Esophagus muscularis mucosa (tissue), 4 donors: ENCODE data around the gene KMT2D. TPM values are rescaled to one million over a fixed set of nuclear protein-coding genes. Genes with fewer than 3 reads are reported as not detected.

Source experiments
- DNase-seq: peaks from one replicate; pipeline ENCODE4 v3.0.0-alpha.2; 2017; ENCODE audit errors: extremely low spot score
- H3K27ac ChIP-seq, 4 donors: fragments of 200-600 bp; sonication (generic); replicated peaks in 1 of 4; 1 replicate in 3 of 4; 2 replicates in 1 of 4; pipeline ENCODE4 v1.5.1; 2016 to 2019; ENCODE audit warnings: mild to moderate bottlenecking in 1 of 4
- H3K27me3 ChIP-seq, 4 donors: fragments of 200-600 bp; sonication (generic); one replicate each; pipeline versions ENCODE4 v1.5.1 to v1.6.0; 2016 to 2019
- H3K36me3 ChIP-seq, 4 donors: fragments of 200-600 bp; sonication (generic); one replicate each; pipeline ENCODE4 v1.5.1; 2016 to 2019
- H3K4me1 ChIP-seq, 4 donors: fragments of 200-600 bp; sonication (generic); one replicate each; pipeline ENCODE4 v1.5.1; 2016 to 2019
- H3K4me3 ChIP-seq, 4 donors: fragments of 200-600 bp; sonication (generic); 1 replicate in 2 of 4; 2 replicates in 2 of 4; pipeline ENCODE4 v1.5.1; 2016 to 2019; ENCODE audit warnings: mild to moderate bottlenecking in 4 of 4, moderate library complexity in 1 of 4
- H3K9me3 ChIP-seq, 4 donors: fragments of 200-600 bp; sonication (generic); 1 replicate in 3 of 4; 2 replicates in 1 of 4; pipeline ENCODE4 v1.5.1; 2016 to 2019
- EP300 ChIP-seq: sonication (generic); formaldehyde crosslinking; IDR thresholded peaks from one replicate; pipeline ENCODE4 v1.6.1; 2017; ENCODE audit warnings: antibody characterized with exemption
- POLR2A ChIP-seq: fragments of 450-650 bp; IDR thresholded peaks from one replicate; pipeline ENCODE4 v1.6.1; 2017; ENCODE audit warnings: antibody characterized with exemption, moderate library complexity, mild to moderate bottlenecking, low read depth
- POLR2AphosphoS5 ChIP-seq, 2 donors: sonication (generic); formaldehyde crosslinking; IDR thresholded peaks; one replicate each; pipeline ENCODE4 v1.6.1; 2017; ENCODE audit warnings: antibody characterized with exemption in 2 of 2
- WGBS: methylation state at CpG from one replicate; pipeline ENCODE4 v1.1.5; 2018; 5-methylcytosine and 5-hydroxymethylcytosine counted together
- intact Hi-C: fragments of 100-400 bp; cut with DNase I; formaldehyde crosslinking; loops from one replicate; pipeline ENCODE4 v1.15.1; 2023
- total RNA-seq, 4 donors: library from RNA; depleted of rRNA; stranded (reverse); fragments of >200 nt; gene quantifications; one replicate each; pipeline versions ENCODE4 v1.1.0 to v1.2.1, GENCODE V29; 2016
- TF ChIP-seq, protein P1 (sequence below), 3 experiments: fragments of 200-600 bp in 2 of 3; fragments of 450-650 bp in 1 of 3; sonication (generic) in 2 of 3; IDR thresholded peaks; one replicate each; pipeline ENCODE4 v1.5.1; 2017 to 2019; ENCODE audit warnings: antibody characterized with exemption in 3 of 3, mild to moderate bottlenecking in 2 of 3, moderate library complexity in 1 of 3

Gene KMT2D
- total RNA-seq, 4 donors from 2014 or later: 47.2 to 85.2 (median 76.2) TPM

GRCh38 chr12:49017891-49018260 lies 42.7 kb downstream of the KMT2D start:
- 0% methylated on average over 5 of the region's 8 CpGs for WGBS
- peak overlapping the region; percentile 67 to 93 (median 83) for H3K4me3 ChIP-seq
- TF ChIP-seq, protein P1, sequence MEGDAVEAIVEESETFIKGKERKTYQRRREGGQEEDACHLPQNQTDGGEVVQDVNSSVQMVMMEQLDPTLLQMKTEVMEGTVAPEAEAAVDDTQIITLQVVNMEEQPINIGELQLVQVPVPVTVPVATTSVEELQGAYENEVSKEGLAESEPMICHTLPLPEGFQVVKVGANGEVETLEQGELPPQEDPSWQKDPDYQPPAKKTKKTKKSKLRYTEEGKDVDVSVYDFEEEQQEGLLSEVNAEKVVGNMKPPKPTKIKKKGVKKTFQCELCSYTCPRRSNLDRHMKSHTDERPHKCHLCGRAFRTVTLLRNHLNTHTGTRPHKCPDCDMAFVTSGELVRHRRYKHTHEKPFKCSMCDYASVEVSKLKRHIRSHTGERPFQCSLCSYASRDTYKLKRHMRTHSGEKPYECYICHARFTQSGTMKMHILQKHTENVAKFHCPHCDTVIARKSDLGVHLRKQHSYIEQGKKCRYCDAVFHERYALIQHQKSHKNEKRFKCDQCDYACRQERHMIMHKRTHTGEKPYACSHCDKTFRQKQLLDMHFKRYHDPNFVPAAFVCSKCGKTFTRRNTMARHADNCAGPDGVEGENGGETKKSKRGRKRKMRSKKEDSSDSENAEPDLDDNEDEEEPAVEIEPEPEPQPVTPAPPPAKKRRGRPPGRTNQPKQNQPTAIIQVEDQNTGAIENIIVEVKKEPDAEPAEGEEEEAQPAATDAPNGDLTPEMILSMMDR (IDR thresholded peaks at IDR 0.05): peak in 1 of 3 experiments; percentile 11
- TF ChIP-seq POLR2A (no peak), POLR2AphosphoS5 (IDR thresholded peaks at IDR 0.05) (no peak)
- peaks cover 23 to 30% (median 26%) of the 10 kb centered on the region in 4 donors for H3K36me3 ChIP-seq
- no peaks in the 10 kb centered on the region for H3K9me3 ChIP-seq
- H3K4me1 ChIP-seq: peaks cover 19 to 37% (median 24%) of the 10 kb centered on the region in 4 donors
- H3K27me3 ChIP-seq: no peaks in the 10 kb centered on the region
- intact Hi-C loops: no loop called here
- no peak for DNase-seq
- peak overlapping the region; percentile 89 to 94 (median 92) for H3K27ac ChIP-seq

GRCh38 chr12:49015196-49015595 lies 45.4 kb downstream of the KMT2D start:
- no peak overlapping the region for H3K27ac ChIP-seq
- peaks cover 19 to 36% (median 24%) of the 10 kb centered on the region in 4 donors for H3K4me1 ChIP-seq
- no peaks in the 10 kb centered on the region for H3K9me3 ChIP-seq
- H3K4me3 ChIP-seq: no peak overlapping the region
- H3K27me3 ChIP-seq: peaks cover 0 to 11% (median 0%) of the 10 kb centered on the region in 4 donors
- no peak for TF ChIP-seq POLR2AphosphoS5 (IDR thresholded peaks at IDR 0.05)
- intact Hi-C loops: no loop called here
- no peak for DNase-seq
- peaks cover 21 to 30% (median 27%) of the 10 kb centered on the region in 4 donors for H3K36me3 ChIP-seq
- WGBS: 100% methylated on average over 1 of the region's 1 CpG

GRCh38 chr12:49014547-49014946 lies 46.0 kb downstream of the KMT2D start:
- TF ChIP-seq, protein P1 (IDR thresholded peaks at IDR 0.05): no peak
- no peak for TF ChIP-seq POLR2A
- intact Hi-C loops: no loop called here
- DNase-seq: no peak
- no peaks in the 10 kb centered on the region for H3K9me3 ChIP-seq
- H3K27me3 ChIP-seq: peaks cover 0 to 14% (median 0%) of the 10 kb centered on the region in 4 donors
- WGBS: 92% methylated on average over 1 of the region's 1 CpG
- peaks cover 23 to 36% (median 33%) of the 10 kb centered on the region in 4 donors for H3K36me3 ChIP-seq
- no peak overlapping the region for H3K4me3 ChIP-seq
- H3K4me1 ChIP-seq: peaks cover 19 to 30% (median 21%) of the 10 kb centered on the region in 4 donors
- no peak overlapping the region for H3K27ac ChIP-seq

GRCh38 chr12:49013428-49013827 lies 47.2 kb downstream of the KMT2D start:
- H3K4me1 ChIP-seq: peaks cover 14 to 23% (median 17%) of the 10 kb centered on the region in 4 donors
- intact Hi-C loops: no loop called here
- DNase-seq: no peak
- WGBS: 84% methylated on average over 3 of the region's 3 CpGs
- H3K4me3 ChIP-seq: no peak overlapping the region
- no peaks in the 10 kb centered on the region for H3K9me3 ChIP-seq
- peaks cover 0 to 14% (median 0%) of the 10 kb centered on the region in 4 donors for H3K27me3 ChIP-seq
- no peak overlapping the region for H3K27ac ChIP-seq
- peaks cover 23 to 46% (median 42%) of the 10 kb centered on the region in 4 donors for H3K36me3 ChIP-seq
- no peak for TF ChIP-seq POLR2AphosphoS5 (IDR thresholded peaks at IDR 0.05)
- TF ChIP-seq EP300: no peak

GRCh38 chr12:49012739-49013138 lies 47.9 kb downstream of the KMT2D start:
- intact Hi-C loops: no loop called here
- peaks cover 23 to 53% (median 49%) of the 10 kb centered on the region in 4 donors for H3K36me3 ChIP-seq
- peaks cover 0 to 14% (median 0%) of the 10 kb centered on the region in 4 donors for H3K27me3 ChIP-seq
- no peak for DNase-seq
- no peaks in the 10 kb centered on the region for H3K9me3 ChIP-seq
- peaks cover 10 to 18% (median 14%) of the 10 kb centered on the region in 4 donors for H3K4me1 ChIP-seq
- TF ChIP-seq, protein P1 (IDR thresholded peaks at IDR 0.05): no peak
- TF ChIP-seq EP300: no peak
- no peak for TF ChIP-seq POLR2A
- no peak overlapping the region for H3K27ac ChIP-seq
- H3K4me3 ChIP-seq: no peak overlapping the region

Other genes with a start within 250 kb of the KMT2D start
- gene CACNB3, start 242.3 kb downstream of the KMT2D start, total RNA-seq: 10 to 100 TPM; 11.6 to 41.0 (median 28.4) TPM
- 10 to 100 TPM; 51.1 to 88.3 (median 74.1) TPM for gene DDX23, start 208.6 kb downstream of the KMT2D start, total RNA-seq
- gene RND1, start 194.9 kb downstream of the KMT2D start, total RNA-seq: 1 to 10 TPM in 1 of 4 donors, under 1 TPM in 2, not detected in 1; 0.29 to 6.5 (median 0.32) TPM
- 1 to 10 TPM; 4.9 to 8.1 (median 7.8) TPM for gene FKBP11, start 135.3 kb downstream of the KMT2D start, total RNA-seq
- 10 to 100 TPM; 42.8 to 71.9 (median 65.1) TPM for gene ARF3, start 103.3 kb downstream of the KMT2D start, total RNA-seq
- 1 to 10 TPM in 2 of 4 donors, under 1 TPM in 2; 0.92 to 1.8 (median 1.1) TPM for gene WNT10B, start 89.1 kb downstream of the KMT2D start, total RNA-seq
- gene WNT1, start 82.5 kb downstream of the KMT2D start, total RNA-seq: not detected
- under 1 TPM in 1 of 4 donors, not detected in 3; 0.11 TPM for gene DDN, start 61.4 kb downstream of the KMT2D start, total RNA-seq
- gene PRKAG1, start 42.0 kb downstream of the KMT2D start, total RNA-seq: 10 to 100 TPM; 52.0 to 70.6 (median 64.3) TPM
- under 1 TPM in 2 of 4 donors, not detected in 2; 0.40 to 0.97 TPM for gene RHEBL1, start 9.2 kb upstream of the KMT2D start, total RNA-seq
- gene DHH, start 34.0 kb upstream of the KMT2D start, total RNA-seq: 1 to 10 TPM in 3 of 4 donors, under 1 TPM in 1; 0.66 to 3.0 (median 1.9) TPM
- gene LMBR1L, start 50.1 kb upstream of the KMT2D start, total RNA-seq: 10 to 100 TPM; 24.7 to 54.0 (median 34.3) TPM
- gene TUBA1B, start 70.6 kb upstream of the KMT2D start, total RNA-seq: 1,000 to 10,000 TPM in 1 of 4 donors, 100 to 1,000 TPM in 3; 739 to 1,057 (median 846) TPM
- 1,000 to 10,000 TPM in 2 of 4 donors, 100 to 1,000 TPM in 2; 534 to 1,110 (median 887) TPM for gene TUBA1A, start 128.3 kb upstream of the KMT2D start, total RNA-seq
- 100 to 1,000 TPM; 129 to 190 (median 167) TPM for gene TUBA1C, start 204.3 kb upstream of the KMT2D start, total RNA-seq
- gene PRPH, start 234.4 kb upstream of the KMT2D start, total RNA-seq: 10 to 100 TPM in 3 of 4 donors, 1 to 10 TPM in 1; 9.9 to 24.5 (median 10.4) TPM